K562 (cell line): ENCODE results near the gene PLXNB3. TPM values are rescaled to one million over a fixed set of nuclear protein-coding genes. Genes with fewer than 3 reads are reported as not detected.

ENCODE experiments used
- ATAC-seq: fragments of 200-7000 bp; cut with Tn5 transposase; 3 replicates; pipeline ENCODE4 v1.9.1; 2020; ENCODE audit warnings: moderate library complexity
- BruUV-seq: library from RNA; stranded (reverse); fragments of 400-500 nt; replicated peaks from 2 replicates; lab custom pipeline; 2021; lab: Mats Ljungman, UMichigan
- CTCF ChIA-PET: fragments of 300-600 bp; formaldehyde crosslinking; extraction: SDS; loops from one replicate; lab custom pipeline; 2021; ENCODE audit warnings: low intra/inter-chr PET ratio; lab: Yijun Ruan, JAX
- POLR2A ChIA-PET: fragments of 300-600, 350-650 bp; sonication (Branson Sonifier 250); formaldehyde crosslinking; extraction: SDS; loops from one replicate; lab custom pipeline; 2021; ENCODE audit warnings: antibody characterized with exemption, inconsistent platforms; lab: Yijun Ruan, JAX
- DNase-seq, 4 experiments: peaks; one replicate each; pipeline versions ENCODE4 v3.0.0 to v3.0.0-alpha.2; 2011 to 2018; ENCODE audit warnings: low spot score in 3 of 4, mixed read lengths in 3 of 4; ENCODE audit errors: extremely low read depth in 1 of 4
- FAIRE-seq: peaks from 2 replicates; lab custom pipeline; 2011; peaks lifted over from hg19 to GRCh38; lab: Jason Lieb, UNC
- H2AFZ ChIP-seq: 2 replicates; pipeline ENCODE4 v1.6.0; 2011; ENCODE audit warnings: low read depth, low read length, control low read depth, inconsistent platforms
- H3K27ac ChIP-seq: fragments of 200-600 bp; 3 replicates; pipeline ENCODE4 v1.8.0; 2011; ENCODE audit warnings: low read depth, mild to moderate bottlenecking, control low read depth, inconsistent platforms, low read length, moderate library complexity, mixed read lengths; ENCODE audit errors: extremely low read depth
- H3K27me3 ChIP-seq, 2 experiments: fragments of 300-600 bp in 1 of 2; 2 replicates in 1 of 2; 3 replicates in 1 of 2; pipeline versions ENCODE4 v1.6.0 to v1.8.0; 2011; ENCODE audit warnings: inconsistent platforms in 2 of 2, low read length in 2 of 2, mild to moderate bottlenecking in 1 of 2, mixed read lengths in 1 of 2, moderate library complexity in 1 of 2; ENCODE audit not compliant: control insufficient read depth in 2 of 2, insufficient read depth in 2 of 2
- H3K36me3 ChIP-seq: fragments of 300-600 bp; 3 replicates; pipeline ENCODE4 v1.8.0; 2011; ENCODE audit warnings: mild to moderate bottlenecking, low read length, inconsistent platforms; ENCODE audit not compliant: control insufficient read depth, insufficient read depth
- H3K4me1 ChIP-seq, 2 experiments: fragments of 200-600 bp in 1 of 2; replicated peaks in 1 of 2; 2 replicates in 1 of 2; 3 replicates in 1 of 2; pipeline versions ENCODE4 v1.5.1 to v1.8.0; 2011; ENCODE audit warnings: inconsistent platforms in 2 of 2, low read length in 2 of 2, mild to moderate bottlenecking in 1 of 2, mixed read lengths in 1 of 2, moderate library complexity in 1 of 2; ENCODE audit not compliant: control insufficient read depth in 2 of 2, insufficient read depth in 2 of 2
- H3K4me2 ChIP-seq: 2 replicates; pipeline ENCODE4 v1.6.1; 2011; ENCODE audit warnings: low read length, control low read depth, inconsistent platforms, mixed read lengths; ENCODE audit not compliant: insufficient read depth
- H3K4me3 ChIP-seq: fragments of 200-600 bp; sonication (generic), shearing (Covaris generic); 2 replicates; pipeline ENCODE4 v1.5.1; 2016; ENCODE audit warnings: control low read depth, inconsistent platforms
- H3K79me2 ChIP-seq: fragments of 200-600 bp; 3 replicates; pipeline ENCODE4 v1.8.0; 2011; ENCODE audit warnings: low read length, inconsistent platforms; ENCODE audit not compliant: control insufficient read depth, insufficient read depth
- H3K9ac ChIP-seq, 2 experiments: 2 replicates each; pipeline versions ENCODE4 v1.6.0 to v1.6.1; 2011; ENCODE audit warnings: low read depth in 2 of 2, low read length in 2 of 2, control low read depth in 1 of 2, inconsistent platforms in 1 of 2, mild to moderate bottlenecking in 1 of 2, mixed read lengths in 1 of 2; ENCODE audit not compliant: insufficient read depth in 1 of 2
- H3K9me1 ChIP-seq: one replicate; pipeline ENCODE4 v1.6.0; 2011; ENCODE audit warnings: inconsistent platforms, mild to moderate bottlenecking, low read length, moderate library complexity; ENCODE audit not compliant: control insufficient read depth, insufficient read depth
- H3K9me3 ChIP-seq: replicated peaks from 2 replicates; pipeline ENCODE4 v1.5.1; 2011; ENCODE audit warnings: low read depth, low read length, inconsistent platforms; ENCODE audit not compliant: control insufficient read depth, insufficient read depth
- H4K20me1 ChIP-seq: replicated peaks from 2 replicates; pipeline ENCODE4 v1.6.1; 2011; ENCODE audit warnings: low read length, inconsistent platforms, mixed read lengths; ENCODE audit not compliant: control insufficient read depth, insufficient read depth
- CBX8 ChIP-seq: fragments of 200-600 bp; sonication (generic); IDR thresholded peaks from 2 replicates; pipeline ENCODE4 v1.6.1; 2012; ENCODE audit warnings: borderline replicate concordance, mixed run types, low read depth, mild to moderate bottlenecking, moderate library complexity, mixed read lengths, low read length, control low read depth, inconsistent platforms; ENCODE audit not compliant: poor library complexity, severe bottlenecking; ENCODE audit errors: extremely low read depth
- DMBX1 ChIP-seq: fragments of 250-450 bp; sonication (Bioruptor Pico); IDR thresholded peaks from 2 replicates; pipeline ENCODE4 v1.8.0; 2022; ENCODE audit warnings: inconsistent platforms, mild to moderate bottlenecking, moderate library complexity, borderline replicate concordance
- EGR1 ChIP-seq: fragments of 450-650 bp; conservative IDR thresholded peaks from 2 replicates; pipeline ENCODE4 v1.6.1; 2017; ENCODE audit warnings: mild to moderate bottlenecking
- FOXJ3 ChIP-seq: sonication (generic); formaldehyde crosslinking; IDR thresholded peaks from 2 replicates; pipeline ENCODE4 v1.4.0; 2020; ENCODE audit warnings: mild to moderate bottlenecking, missing genetic modification reagents
- GABPB1 ChIP-seq: sonication (generic); formaldehyde crosslinking; IDR thresholded peaks from 2 replicates; pipeline ENCODE4 v1.8.0; 2022; ENCODE audit warnings: mild to moderate bottlenecking, missing genetic modification reagents
- KAT7 ChIP-seq: sonication (generic); formaldehyde crosslinking; IDR thresholded peaks from 2 replicates; pipeline ENCODE4 v1.8.0; 2022; ENCODE audit warnings: missing genetic modification reagents, mild to moderate bottlenecking, borderline replicate concordance
- RFX1 ChIP-seq: fragments of 450-650 bp; IDR thresholded peaks from 2 replicates; pipeline ENCODE4 v1.6.1; 2016; ENCODE audit warnings: mild to moderate bottlenecking, moderate library complexity
- RHOXF2B ChIP-seq: fragments of 250-450 bp; sonication (Bioruptor Pico); conservative IDR thresholded peaks from 2 replicates; pipeline ENCODE4 v1.5.1; 2021
- SIN3B ChIP-seq: fragments of 450-650 bp; IDR thresholded peaks from 2 replicates; pipeline ENCODE4 v1.6.1; 2017; ENCODE audit warnings: low read depth, mild to moderate bottlenecking, moderate library complexity
- SNIP1 ChIP-seq: fragments of 450-650 bp; IDR thresholded peaks from 2 replicates; pipeline ENCODE4 v1.7.1; 2017; ENCODE audit warnings: low read depth, mild to moderate bottlenecking
- SRSF7 ChIP-seq: fragments of 200-400 bp; formaldehyde crosslinking; optimal IDR thresholded peaks from 2 replicates; pipeline ENCODE3; 2017; ENCODE audit warnings: mild to moderate bottlenecking, low read depth, low read length
- ZNF143 ChIP-seq: sonication (generic); formaldehyde crosslinking; IDR thresholded peaks from 2 replicates; pipeline ENCODE4 v1.9.0; 2022; ENCODE audit warnings: mild to moderate bottlenecking, missing genetic modification reagents
- ZNF263 ChIP-seq: sonication (generic); formaldehyde crosslinking; IDR thresholded peaks from 2 replicates; pipeline ENCODE4 v1.8.0; 2022; ENCODE audit warnings: mild to moderate bottlenecking, missing genetic modification reagents, borderline replicate concordance
- ZNF431 ChIP-seq: sonication (generic); formaldehyde crosslinking; IDR thresholded peaks from 2 replicates; pipeline ENCODE4 v1.8.0; 2022; ENCODE audit warnings: mild to moderate bottlenecking, missing genetic modification reagents
- ZNF586 ChIP-seq: fragments of 450-650 bp; formaldehyde crosslinking; conservative IDR thresholded peaks from 2 replicates; pipeline ENCODE4 v1.4.0; 2020; ENCODE audit warnings: mild to moderate bottlenecking, moderate library complexity
- WGBS: fragments of 100-300 bp; shearing (Covaris generic); methylation state at CpG from one replicate; pipeline ENCODE4 v1.1.6; 2016; ENCODE audit warnings: low coverage, mixed read lengths; ENCODE audit not compliant: insufficient coverage; ENCODE audit errors: missing lambda C conversion rate; 5-methylcytosine and 5-hydroxymethylcytosine counted together
- in situ Hi-C: fragments of 300-500 bp; cut with MboI; formaldehyde crosslinking; loops from 4 replicates; pipeline ENCODE4 v1.15.0; 2018; ENCODE audit warnings: inconsistent platforms, mixed read lengths
- intact Hi-C: fragments of 100-400 bp; cut with micrococcal nuclease; formaldehyde crosslinking; loops from 2 replicates; pipeline ENCODE4 v1.14.2; 2022
- polyA plus RNA-seq, 8 experiments: library from polyadenylated mRNA; depleted of rRNA in 4 of 8; stranded (reverse) in 5 of 8; unstranded in 3 of 8; fragments of >200 nt; fragmentation: Nextera tagmentation in 2 of 8; fragmentation: Illumina TruSeq in 1 of 8; extraction: Ambion mirVana in 2 of 8; extraction: Trizol in 1 of 8; gene quantifications; 2 replicates each; pipeline versions ENCODE4 v1.2.1 to v1.2.3, GENCODE V29; 2011 to 2014; ENCODE audit warnings: inconsistent platforms in 1 of 8, missing spikeins in 1 of 8
- total RNA-seq, 7 experiments: library from RNA; depleted of rRNA in 6 of 7; stranded (reverse); fragments of >200 nt in 6 of 7; fragmentation: Illumina TruSeq in 2 of 7; extraction: Trizol in 2 of 7; gene quantifications; 2 replicates each; pipeline versions ENCODE4 v1.2.1 to v1.2.3, GENCODE V29; 2011 to 2021; ENCODE audit warnings: low replicate concordance in 1 of 7

The PLXNB3 gene
- total and polyA plus RNA-seq, 9 of the 15 experiments (the other 6 are each of a cell fraction or from before 2014, with no cell fraction given): 0.22 to 2.0 (median 1.4) TPM; not detected in 2

- ATAC-seq (no peak), DNase-seq (no peak), FAIRE-seq (no peak)
- Histone ChIP-seq H2AFZ (no peak overlapping the region), H3K4me1 (peaks cover 5 to 22% of the 10 kb centered on the region in 2 experiments; a peak in 4 of 5 replicates), H3K27ac (no peak overlapping the region), H3K27me3 (peaks cover 16 to 33% of the 10 kb centered on the region in 2 experiments; a peak in 3 of 5 replicates), H3K9me1 (no peaks in the 10 kb centered on the region), H3K4me2 (no peak overlapping the region), H3K4me3 (no peak overlapping the region), H3K9me3 (no peaks in the 10 kb centered on the region), H3K36me3 (no peaks in the 10 kb centered on the region), H3K79me2 (no peaks in the 10 kb centered on the region), H3K9ac (no peak overlapping the region), H4K20me1 (no peaks in the 10 kb centered on the region; the same call in 1 of the 2 replicates)
- TF ChIP-seq RFX1: peak; percentile 77
- no peak for TF ChIP-seq ZNF263 (CRISPR knock-in tag)
- POLR2A ChIA-PET: no interaction called here
- CTCF ChIA-PET: no interaction called here
- in situ Hi-C loops (no loop called here), intact Hi-C loops (no loop called here)
- BruUV-seq: no TSS peak
- 2% methylated on average over 12 of the region's 14 CpGs for WGBS
Measured at GRCh38 chrX:153812220-153812619, 48.2 kb downstream of the PLXNB3 start.

DNA sequence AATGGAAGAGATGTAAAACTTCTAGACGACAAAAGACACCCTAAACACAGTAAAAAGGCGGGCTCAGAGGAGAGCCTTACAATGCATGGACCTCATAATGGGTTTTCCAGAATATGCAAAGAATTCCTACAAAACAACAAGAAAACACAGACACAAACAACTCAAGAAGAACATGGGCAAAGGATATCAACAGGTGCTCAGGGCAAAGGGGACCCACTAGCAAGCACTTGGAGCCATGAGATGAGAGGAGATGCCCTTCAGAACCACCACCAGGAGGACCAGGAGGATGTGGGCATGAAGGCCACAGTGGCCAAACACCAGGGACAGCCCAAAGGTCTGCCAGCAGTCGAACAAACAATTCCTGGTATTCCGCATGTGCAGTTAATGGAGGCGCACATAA, 49.1 kb downstream of the PLXNB3 start:
- Histone ChIP-seq H3K9ac (no peak overlapping the region), H3K9me3 (no peaks in the 10 kb centered on the region), H3K4me1 (peaks cover 5 to 21% of the 10 kb centered on the region in 2 experiments; a peak in 4 of 5 replicates), H4K20me1 (no peaks in the 10 kb centered on the region; the same call in 1 of the 2 replicates), H3K27me3 (peaks cover 16 to 33% of the 10 kb centered on the region in 2 experiments; a peak in 3 of 5 replicates), H3K79me2 (no peaks in the 10 kb centered on the region), H3K4me2 (no peak overlapping the region), H3K9me1 (no peaks in the 10 kb centered on the region), H3K27ac (no peak overlapping the region), H3K36me3 (no peaks in the 10 kb centered on the region), H2AFZ (no peak overlapping the region), H3K4me3 (no peak overlapping the region)
- FAIRE-seq (no peak), DNase-seq (no peak), ATAC-seq (no peak)
- in situ Hi-C loops: no loop called here
- CTCF ChIA-PET: no interaction called here
- no TSS peak for BruUV-seq
- WGBS: 20% methylated on average over 5 of the region's 5 CpGs
- POLR2A ChIA-PET: no interaction called here
- intact Hi-C loops: no loop called here
- no peak for TF ChIP-seq SRSF7
- no peak for TF ChIP-seq GABPB1 (CRISPR knock-in tag)
- TF ChIP-seq SNIP1: no peak
- TF ChIP-seq KAT7: no peak
- TF ChIP-seq CBX8: no peak
- no peak for TF ChIP-seq DMBX1 (CRISPR knock-in tag)
- no peak for TF ChIP-seq RHOXF2B (CRISPR knock-in tag)
- no peak for TF ChIP-seq ZNF431
- no peak for TF ChIP-seq EGR1
- no peak for TF ChIP-seq ZNF586
- no peak for TF ChIP-seq FOXJ3 (CRISPR knock-in tag)
- no peak for TF ChIP-seq SIN3B
- TF ChIP-seq ZNF143 (CRISPR knock-in tag): no peak
